Activated CD4-positive, alpha-beta T cell treated with anti-CD3 and anti-CD28 coated beads, Interleukin-2, amount 10 ng/mL, durations not matched to agents 24 days and 14 days (primary cell): ENCODE measurements around the gene AP1AR. TPM values are rescaled to one million over a fixed set of nuclear protein-coding genes. Genes with fewer than 3 reads are reported as not detected.

Experiments
- DNase-seq: peaks from one replicate; pipeline ENCODE4 v3.0.0; 2022
- H3K27ac Mint-ChIP-seq: one replicate; pipeline ENCODE4 v1.8.0; 2022; ENCODE audit warnings: mild to moderate bottlenecking, mixed read lengths
- H3K27me3 Mint-ChIP-seq: one replicate; pipeline ENCODE4 v1.8.0; 2022; ENCODE audit warnings: mixed read lengths
- H3K36me3 Mint-ChIP-seq: one replicate; pipeline ENCODE4 v1.8.0; 2022; ENCODE audit warnings: low read depth, mild to moderate bottlenecking, mixed read lengths
- H3K4me1 Mint-ChIP-seq: one replicate; pipeline ENCODE4 v1.8.0; 2021; ENCODE audit warnings: mixed read lengths
- H3K4me3 Mint-ChIP-seq: one replicate; pipeline ENCODE4 v1.8.0; 2022; ENCODE audit warnings: mild to moderate bottlenecking, moderate library complexity, mixed read lengths
- H3K9me3 Mint-ChIP-seq: one replicate; pipeline ENCODE4 v1.8.0; 2021; ENCODE audit warnings: mixed read lengths
- intact Hi-C: fragments of 100-400 bp; cut with micrococcal nuclease; formaldehyde crosslinking; loops from one replicate; pipeline ENCODE4 v1.15.1; 2023
- total RNA-seq: library from RNA; stranded (reverse); gene quantifications from 2 replicates; pipeline ENCODE4 v1.2.3, GENCODE V29; 2022

AP1AR gene
- total RNA-seq, 1 donor from 2014 or later, result 27.0 TPM

DNA sequence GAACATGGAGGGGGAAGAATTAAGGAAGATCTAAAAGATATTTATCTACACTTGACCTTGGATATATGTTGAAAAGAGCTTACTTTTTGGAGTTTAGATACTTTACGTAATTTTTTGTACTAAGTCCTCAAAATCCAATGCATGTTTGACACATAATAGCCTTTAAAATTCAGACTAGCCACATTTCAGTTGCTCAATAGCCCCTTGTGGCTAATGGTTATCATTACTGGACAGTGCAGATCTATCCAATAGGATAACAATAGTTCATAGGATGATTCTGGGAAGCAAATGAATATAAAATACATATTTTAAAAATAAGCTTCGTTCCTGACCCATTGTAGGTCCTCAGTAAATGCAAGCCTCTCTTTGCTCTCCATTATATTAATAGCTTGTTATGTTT is 13.8 kb downstream of the AP1AR start:
- H3K9me3 Mint-ChIP-seq, result no peaks in the 10 kb centered on the region
- no peak overlapping the region for H3K4me3 Mint-ChIP-seq
- H3K36me3 Mint-ChIP-seq, result peaks cover 5% of the 10 kb centered on the region
- DNase-seq, result no peak
- H3K4me1 Mint-ChIP-seq, result peaks cover 4% of the 10 kb centered on the region
- intact Hi-C loops, result no loop called here
- H3K27ac Mint-ChIP-seq, result no peak overlapping the region
- no peaks in the 10 kb centered on the region for H3K27me3 Mint-ChIP-seq

DNA sequence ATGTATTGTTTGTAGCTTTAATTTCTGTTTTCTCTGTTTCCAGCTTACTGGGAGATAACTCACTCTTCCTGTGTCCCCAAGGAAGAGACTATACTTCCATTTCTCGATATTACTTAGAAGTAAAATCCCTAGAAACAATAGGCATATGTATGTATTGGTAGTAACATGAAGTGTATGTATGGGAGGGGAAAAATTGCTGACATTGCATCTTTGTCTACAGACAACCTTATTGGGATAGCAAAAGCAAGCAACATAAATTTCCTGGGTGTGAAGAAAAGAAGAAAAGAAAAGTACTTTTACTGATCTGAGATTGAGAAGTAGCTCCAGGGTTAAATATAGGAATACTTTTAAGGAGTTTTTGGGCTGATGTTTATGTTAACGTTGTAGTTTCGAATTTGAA is 15.4 kb downstream of the AP1AR start:
- H3K4me1 Mint-ChIP-seq, result peaks cover 4% of the 10 kb centered on the region
- H3K27me3 Mint-ChIP-seq, result no peaks in the 10 kb centered on the region
- no peak for DNase-seq
- H3K36me3 Mint-ChIP-seq, result peaks cover 5% of the 10 kb centered on the region
- no peak overlapping the region for H3K27ac Mint-ChIP-seq
- intact Hi-C loops, result no loop called here
- no peak overlapping the region for H3K4me3 Mint-ChIP-seq
- no peaks in the 10 kb centered on the region for H3K9me3 Mint-ChIP-seq

DNA sequence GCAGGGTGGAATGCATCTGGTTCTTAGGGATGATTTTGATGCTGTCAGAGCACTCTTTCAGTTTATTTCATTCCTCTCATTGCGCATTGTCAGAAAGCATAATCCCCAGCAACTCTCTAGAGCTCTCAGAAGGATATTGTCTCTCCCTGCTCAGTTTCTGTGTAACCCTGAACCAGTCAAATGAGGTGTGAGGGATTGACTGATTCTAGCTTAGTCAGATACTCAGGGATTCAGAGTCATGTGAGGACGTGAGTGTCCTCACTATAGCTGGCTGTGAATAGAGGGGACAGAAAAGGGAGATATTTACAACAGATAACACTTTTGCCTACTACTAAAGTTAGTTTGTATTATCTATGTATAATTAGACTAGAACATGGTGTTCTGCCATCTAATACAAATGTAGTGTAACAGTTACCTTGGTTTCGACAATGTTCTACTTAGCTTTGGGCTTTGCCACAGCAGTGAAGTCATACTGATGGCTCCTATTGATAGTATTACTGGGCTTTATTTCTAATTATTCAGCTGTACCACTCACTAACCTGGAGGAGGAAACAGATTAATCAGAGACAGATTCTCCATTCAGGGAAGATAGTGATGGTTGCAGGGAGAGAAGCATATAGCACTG is 19.5 kb downstream of the AP1AR start:
- intact Hi-C loops, result no loop called here
- H3K27ac Mint-ChIP-seq, result no peak overlapping the region
- H3K9me3 Mint-ChIP-seq, result no peaks in the 10 kb centered on the region

DNA sequence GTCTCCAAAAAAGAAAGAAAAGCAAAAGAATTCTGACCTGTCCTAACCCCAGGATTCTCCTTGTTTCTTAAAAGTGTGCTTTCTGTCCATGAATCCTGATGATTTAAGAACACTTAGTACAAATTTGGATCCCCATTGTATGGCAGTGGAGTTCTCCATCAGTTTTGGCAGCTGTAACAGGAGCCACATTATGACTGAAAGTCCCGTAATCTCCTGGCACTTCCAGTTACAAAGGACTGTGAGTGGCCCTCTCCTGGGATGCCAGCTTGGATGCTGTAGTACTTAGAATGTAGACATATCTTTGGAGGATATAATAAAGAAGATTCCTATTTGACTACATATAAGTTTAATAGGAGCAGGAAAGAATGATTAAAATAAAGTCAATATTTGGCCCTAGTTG is 20.6 kb downstream of the AP1AR start:
- no peak for DNase-seq
- Mint-ChIP-seq H3K27ac (no peak overlapping the region), H3K4me1 (no peaks in the 10 kb centered on the region), H3K9me3 (no peaks in the 10 kb centered on the region), H3K27me3 (no peaks in the 10 kb centered on the region), H3K36me3 (peaks cover 2% of the 10 kb centered on the region), H3K4me3 (no peak overlapping the region)
- intact Hi-C loops, result no loop called here

More for the DNA sequence above, 19.5 kb downstream of the AP1AR start:
- H3K4me3 Mint-ChIP-seq, result no peak overlapping the region
- H3K27me3 Mint-ChIP-seq, result no peaks in the 10 kb centered on the region
- H3K4me1 Mint-ChIP-seq, result no peaks in the 10 kb centered on the region
- H3K36me3 Mint-ChIP-seq, result no peaks in the 10 kb centered on the region
- DNase-seq, result no peak

DNA sequence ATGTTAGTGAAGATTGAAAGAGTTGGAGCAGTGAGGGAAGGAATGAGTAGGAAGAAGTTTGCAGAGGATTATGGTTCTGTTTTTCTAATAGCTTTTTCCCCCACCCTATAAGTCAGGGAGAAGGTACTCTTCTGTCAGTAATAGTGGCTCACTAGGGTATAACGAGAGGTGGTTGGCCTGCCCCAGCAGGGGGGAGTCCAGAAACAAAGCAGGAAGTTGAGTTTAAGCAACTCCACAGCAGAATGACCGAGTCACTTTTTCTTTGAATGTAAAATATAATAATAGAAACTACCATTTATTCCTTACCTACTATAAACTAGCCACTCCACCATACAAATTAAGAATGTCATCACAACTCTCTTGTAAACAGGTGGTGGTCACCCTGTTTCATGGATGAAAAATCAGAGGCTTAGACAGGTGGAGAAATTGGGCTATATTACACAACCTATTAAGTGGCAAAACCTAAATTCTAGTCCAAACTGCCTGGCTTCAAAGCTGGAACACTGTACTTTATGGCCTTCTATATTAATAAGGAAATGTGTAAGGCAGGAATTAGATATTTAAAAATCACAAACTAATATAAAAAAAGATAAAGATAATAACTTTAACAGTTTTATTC is 21.9 kb downstream of the AP1AR start:
- Mint-ChIP-seq H3K36me3 (peaks cover 2% of the 10 kb centered on the region), H3K27me3 (no peaks in the 10 kb centered on the region), H3K27ac (no peak overlapping the region), H3K4me1 (no peaks in the 10 kb centered on the region), H3K4me3 (no peak overlapping the region), H3K9me3 (no peaks in the 10 kb centered on the region)
- intact Hi-C loops, result no loop called here
- DNase-seq, result no peak

DNA sequence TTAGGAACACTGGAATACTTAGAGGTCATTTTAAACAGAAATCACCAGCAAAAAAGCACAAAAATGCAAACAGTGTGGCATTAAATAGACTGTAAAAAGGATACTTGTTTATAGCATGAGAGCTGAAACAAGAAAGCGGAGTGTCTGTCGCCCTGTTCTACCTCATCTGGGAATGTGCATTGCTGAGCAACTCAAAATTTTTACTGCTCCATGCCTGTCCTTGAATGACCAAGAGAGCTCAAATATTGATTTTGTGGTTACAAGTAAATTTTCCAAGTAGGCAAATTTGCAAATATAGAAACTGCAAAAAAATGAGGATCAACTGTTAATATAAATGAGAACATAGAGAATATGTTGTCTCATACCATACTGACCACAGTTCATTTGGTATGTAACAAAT is 25.5 kb downstream of the AP1AR start:
- DNase-seq, result no peak
- Mint-ChIP-seq H3K27ac (no peak overlapping the region), H3K36me3 (peaks cover 4% of the 10 kb centered on the region), H3K27me3 (no peaks in the 10 kb centered on the region), H3K4me1 (no peaks in the 10 kb centered on the region), H3K4me3 (no peak overlapping the region), H3K9me3 (no peaks in the 10 kb centered on the region)
- intact Hi-C loops, result no loop called here

DNA sequence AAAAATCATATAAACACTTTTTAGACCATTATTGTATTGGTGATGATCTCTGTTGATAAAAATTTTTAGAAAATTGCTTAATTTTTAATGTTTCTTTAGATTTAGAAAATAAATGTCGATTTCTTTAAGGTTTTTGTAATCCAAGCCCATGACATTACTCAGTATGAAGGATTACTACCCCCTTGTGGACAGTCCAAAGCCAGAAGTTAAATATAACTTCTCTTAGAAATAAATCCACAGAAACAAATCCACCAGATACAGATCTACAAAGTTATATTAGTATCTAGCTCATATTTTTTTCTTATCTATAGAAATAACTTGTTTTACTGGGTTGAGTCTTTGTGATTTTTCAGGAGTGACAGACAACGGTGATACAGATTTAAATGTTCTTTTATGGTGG is 35.2 kb downstream of the AP1AR start:
- Mint-ChIP-seq H3K27me3 (no peaks in the 10 kb centered on the region), H3K9me3 (no peaks in the 10 kb centered on the region), H3K36me3 (peaks cover 23% of the 10 kb centered on the region), H3K4me3 (no peak overlapping the region), H3K4me1 (peaks cover 15% of the 10 kb centered on the region), H3K27ac (no peak overlapping the region)
- intact Hi-C loops, result no loop called here
- DNase-seq, result no peak

DNA sequence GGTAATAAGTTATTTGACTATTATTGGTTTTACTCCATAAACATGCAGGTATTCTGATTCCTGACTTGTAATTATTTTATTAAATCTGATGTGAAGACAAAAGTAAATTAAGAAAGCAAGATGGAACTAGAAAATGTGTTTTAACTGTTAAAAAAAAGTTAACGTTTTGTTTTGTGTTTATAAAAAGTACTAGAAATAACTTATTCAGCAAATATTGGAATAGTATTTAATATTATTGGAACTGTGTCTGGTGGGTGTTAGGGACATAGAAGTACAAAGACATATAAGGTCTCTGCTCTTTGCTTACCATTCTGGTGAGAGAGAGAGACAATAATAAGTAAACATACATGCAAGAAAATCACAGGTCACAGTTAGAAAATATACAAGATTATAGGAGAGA is 38.5 kb downstream of the AP1AR start:
- Mint-ChIP-seq H3K9me3 (no peaks in the 10 kb centered on the region), H3K27ac (no peak overlapping the region), H3K27me3 (no peaks in the 10 kb centered on the region), H3K4me3 (no peak overlapping the region), H3K36me3 (peaks cover 42% of the 10 kb centered on the region), H3K4me1 (peaks cover 30% of the 10 kb centered on the region)
- intact Hi-C loops, result no loop called here
- DNase-seq, result no peak

DNA sequence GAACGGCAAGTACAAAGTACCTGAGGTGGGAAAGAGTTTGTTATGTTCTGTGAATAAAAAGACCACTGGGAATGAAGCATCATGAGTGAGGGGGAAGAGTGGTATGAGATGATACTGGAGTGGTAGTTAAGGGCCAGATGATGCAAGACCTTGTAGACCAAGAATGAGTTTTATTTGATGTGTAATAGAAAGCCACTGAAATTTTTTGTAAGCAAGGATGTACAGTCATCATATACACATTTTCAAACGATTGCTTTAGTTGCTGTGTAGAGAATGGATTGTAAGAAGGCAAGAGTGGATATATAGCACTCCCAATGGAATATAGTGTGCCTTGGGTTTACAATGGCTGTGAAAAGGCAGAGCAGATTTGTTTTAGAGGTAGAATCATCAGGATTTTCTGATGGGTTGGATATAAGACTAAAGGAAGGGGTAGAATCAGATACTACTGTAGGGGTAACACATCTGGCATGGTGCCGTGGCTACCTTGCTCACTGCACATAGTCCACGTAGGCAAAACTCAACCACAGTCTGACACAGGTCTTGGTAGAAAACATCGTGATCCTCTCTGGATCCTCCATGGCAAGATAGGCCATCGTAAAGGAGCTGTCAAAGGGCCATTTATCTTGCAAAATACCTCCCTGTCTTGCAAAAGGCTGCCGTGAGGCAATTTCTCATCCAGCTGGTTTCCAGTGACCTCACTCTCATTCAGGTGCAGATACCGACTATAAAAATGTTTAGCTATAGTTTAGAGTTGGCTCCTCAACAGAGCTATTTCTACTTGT is 39.2 kb downstream of the AP1AR start:
- H3K27me3 Mint-ChIP-seq, result no peaks in the 10 kb centered on the region
- H3K27ac Mint-ChIP-seq, result no peak overlapping the region
- H3K9me3 Mint-ChIP-seq, result no peaks in the 10 kb centered on the region
- intact Hi-C loops, result loop anchor here (1.0 kb wide), 1 partner anchor 13 kb away; no protein-coding TSS in a partner anchor
- peaks cover 33% of the 10 kb centered on the region for H3K4me1 Mint-ChIP-seq
- H3K36me3 Mint-ChIP-seq, result peaks cover 44% of the 10 kb centered on the region
- no peak overlapping the region for H3K4me3 Mint-ChIP-seq
- DNase-seq, result no peak

DNA sequence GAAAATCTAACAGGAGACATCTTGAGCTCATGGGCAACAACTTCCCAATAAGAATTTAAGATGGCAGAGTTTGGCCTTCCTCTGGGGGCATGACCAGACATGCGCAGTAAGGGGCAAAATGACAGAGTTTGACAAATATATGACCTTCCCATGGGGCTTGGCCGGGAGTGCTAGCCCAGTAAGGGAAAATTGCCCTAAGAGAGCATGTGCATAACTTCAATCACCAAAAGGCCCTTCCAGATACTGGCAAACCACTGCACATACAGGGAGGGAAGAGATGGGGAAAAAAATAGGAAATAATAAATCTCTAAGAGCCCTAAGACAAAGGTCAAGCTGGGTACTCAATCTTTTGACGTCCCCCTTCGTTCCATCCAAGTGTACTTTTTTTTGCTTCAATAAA is 40.7 kb downstream of the AP1AR start:
- intact Hi-C loops, result no loop called here
- H3K4me3 Mint-ChIP-seq, result no peak overlapping the region

DNA sequence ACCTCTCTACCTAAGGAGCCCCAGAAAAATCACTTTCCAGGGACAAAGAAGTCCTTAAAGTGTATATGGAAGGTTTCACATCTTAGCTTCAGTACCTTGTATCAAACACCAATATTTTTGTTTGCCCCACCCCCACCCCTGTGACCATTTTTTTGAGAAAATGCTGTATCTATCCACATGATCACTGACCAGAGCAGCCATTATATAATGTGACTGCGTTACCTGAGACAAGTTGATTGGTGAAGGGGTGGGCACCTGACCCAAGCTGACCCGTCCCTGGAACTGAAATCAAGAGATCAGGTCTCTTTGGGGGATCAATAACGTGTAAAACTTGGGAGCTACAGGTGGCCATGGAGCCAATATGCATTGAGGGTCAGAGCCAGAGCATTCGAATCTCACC is 43.4 kb downstream of the AP1AR start:
- peak; percentile 48 for DNase-seq
- Mint-ChIP-seq H3K9me3 (no peaks in the 10 kb centered on the region), H3K36me3 (peaks cover 64% of the 10 kb centered on the region), H3K4me3 (no peak overlapping the region), H3K4me1 (peaks cover 49% of the 10 kb centered on the region), H3K27me3 (no peaks in the 10 kb centered on the region), H3K27ac (no peak overlapping the region)
- intact Hi-C loops, result loop anchor here (2.0 kb wide), 1 partner anchor 44 kb away; the partner anchor contains the start of gene AP1AR

More for the DNA sequence above, 40.7 kb downstream of the AP1AR start:
- no peak for DNase-seq
- Mint-ChIP-seq H3K27me3 (no peaks in the 10 kb centered on the region), H3K36me3 (peaks cover 50% of the 10 kb centered on the region), H3K9me3 (no peaks in the 10 kb centered on the region), H3K27ac (no peak overlapping the region), H3K4me1 (peaks cover 35% of the 10 kb centered on the region)

DNA sequence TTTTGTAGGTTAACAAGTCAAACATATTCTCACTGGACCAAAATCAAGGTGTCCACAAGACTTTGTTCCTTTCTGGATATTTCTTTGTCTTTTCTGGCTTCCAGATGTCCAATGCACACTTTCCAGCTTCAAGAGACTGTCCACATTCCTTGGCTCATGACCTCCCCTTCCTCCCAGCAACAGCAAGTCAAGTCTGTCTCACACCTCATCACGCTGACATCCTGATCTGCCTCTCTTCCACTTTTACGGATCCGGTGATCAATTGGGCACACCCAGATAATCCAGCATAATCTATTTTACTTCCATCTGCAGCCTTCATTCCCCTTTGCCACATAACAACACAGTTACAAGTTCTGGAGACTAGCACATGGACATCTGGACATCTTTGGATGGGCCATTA is 44.5 kb downstream of the AP1AR start:
- Mint-ChIP-seq H3K9me3 (no peaks in the 10 kb centered on the region), H3K27ac (peak overlapping the region; percentile 16), H3K4me3 (no peak overlapping the region), H3K27me3 (no peaks in the 10 kb centered on the region), H3K36me3 (peaks cover 60% of the 10 kb centered on the region), H3K4me1 (peaks cover 51% of the 10 kb centered on the region)
- intact Hi-C loops, result no loop called here
- DNase-seq, result no peak

DNA sequence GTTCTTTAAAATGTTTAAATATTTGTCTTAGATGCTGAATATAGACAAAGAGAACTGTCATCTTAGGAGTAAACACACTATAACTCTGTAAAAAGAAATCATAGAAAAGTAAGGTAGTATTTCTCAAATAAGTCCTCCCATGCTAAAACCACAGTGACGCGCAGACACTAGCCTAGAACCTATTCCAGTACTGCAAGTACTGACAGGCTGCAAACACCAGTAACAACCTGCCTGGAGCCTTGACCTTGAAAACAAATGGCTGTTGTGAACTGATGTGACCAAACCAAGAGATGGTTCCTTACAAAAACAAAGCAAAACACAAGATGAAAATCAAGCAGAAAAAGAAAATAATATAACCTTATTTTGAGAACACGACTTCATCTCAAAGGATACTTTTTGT is 45.6 kb downstream of the AP1AR start:
- no peak for DNase-seq
- Mint-ChIP-seq H3K9me3 (no peaks in the 10 kb centered on the region), H3K36me3 (peaks cover 62% of the 10 kb centered on the region), H3K4me1 (peaks cover 55% of the 10 kb centered on the region), H3K4me3 (no peak overlapping the region), H3K27ac (peak overlapping the region; percentile 58), H3K27me3 (no peaks in the 10 kb centered on the region)
- intact Hi-C loops, result no loop called here

DNA sequence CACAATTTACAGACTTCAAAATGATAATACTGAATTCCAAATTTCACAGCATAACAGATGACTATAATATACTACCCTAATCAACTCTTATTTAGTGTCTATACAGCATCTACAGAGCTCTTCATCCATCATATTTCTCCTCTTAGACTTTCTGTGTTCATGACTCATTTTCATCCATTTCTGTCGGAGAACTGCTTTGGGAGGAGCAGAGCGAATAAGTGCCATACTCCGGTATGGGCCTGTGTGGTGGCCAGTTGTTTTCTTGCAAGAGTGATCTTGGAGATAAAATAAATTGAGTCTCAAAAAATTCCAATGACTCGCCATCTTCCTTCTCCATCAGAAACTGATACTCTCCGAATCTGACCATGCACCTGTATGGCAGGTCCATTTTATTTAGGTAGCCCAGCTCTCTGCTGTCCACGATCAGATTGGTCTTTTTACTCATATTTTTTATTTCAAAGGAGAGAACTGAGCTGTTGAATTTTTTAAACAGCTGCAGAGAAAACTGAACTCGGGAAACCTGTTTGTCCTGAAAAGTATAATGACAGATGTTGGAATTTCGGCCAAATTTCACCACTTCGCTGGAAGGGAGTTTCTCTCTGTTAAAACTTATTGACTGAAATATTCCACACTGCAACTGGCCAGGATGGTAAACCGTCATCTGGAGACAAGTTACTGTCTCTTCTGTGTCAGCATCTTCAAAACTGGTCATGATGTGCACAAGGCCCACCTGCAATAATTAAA is 46.3 kb downstream of the AP1AR start:
- Mint-ChIP-seq H3K36me3 (peaks cover 65% of the 10 kb centered on the region), H3K4me3 (no peak overlapping the region), H3K9me3 (no peaks in the 10 kb centered on the region), H3K27ac (peak overlapping the region; percentile 27), H3K4me1 (peaks cover 60% of the 10 kb centered on the region), H3K27me3 (no peaks in the 10 kb centered on the region)
- intact Hi-C loops, result no loop called here
- DNase-seq, result no peak
